Neural progenitor cell (in vitro differentiated cells): ENCODE data around the gene SERAC1.

Experiments
- EZH2 ChIP-seq: fragments of 200-600 bp; sonication (generic); IDR thresholded peaks from 2 replicates; pipeline ENCODE4 v1.6.1; 2017; ENCODE audit warnings: antibody characterized with exemption, mild to moderate bottlenecking, moderate library complexity
- TF ChIP-seq, protein P1 (sequence below): fragments of 200-600 bp; sonication (generic); IDR thresholded peaks from 2 replicates; pipeline ENCODE4 v1.5.1; 2017; ENCODE audit warnings: antibody characterized with exemption, mild to moderate bottlenecking

DNA sequence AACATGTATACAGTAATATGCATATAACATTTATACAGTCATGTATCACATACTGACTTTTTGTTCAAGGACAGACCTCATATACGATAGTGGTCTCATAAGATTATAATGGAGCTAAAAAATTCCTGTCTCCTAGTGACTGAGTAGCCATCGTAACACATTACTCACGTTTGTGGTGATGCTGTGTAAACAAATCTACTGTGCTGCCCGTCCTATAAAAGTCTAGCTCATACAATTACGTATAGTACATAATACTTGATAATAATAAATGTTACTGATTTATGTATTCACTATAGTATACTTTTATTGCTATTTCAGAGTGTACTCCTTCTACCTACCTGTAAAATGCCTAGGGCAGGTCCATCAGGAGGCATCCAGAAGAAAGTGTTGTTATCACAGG lies 17.4 kb downstream of the SERAC1 start:
- TF ChIP-seq, protein P1, sequence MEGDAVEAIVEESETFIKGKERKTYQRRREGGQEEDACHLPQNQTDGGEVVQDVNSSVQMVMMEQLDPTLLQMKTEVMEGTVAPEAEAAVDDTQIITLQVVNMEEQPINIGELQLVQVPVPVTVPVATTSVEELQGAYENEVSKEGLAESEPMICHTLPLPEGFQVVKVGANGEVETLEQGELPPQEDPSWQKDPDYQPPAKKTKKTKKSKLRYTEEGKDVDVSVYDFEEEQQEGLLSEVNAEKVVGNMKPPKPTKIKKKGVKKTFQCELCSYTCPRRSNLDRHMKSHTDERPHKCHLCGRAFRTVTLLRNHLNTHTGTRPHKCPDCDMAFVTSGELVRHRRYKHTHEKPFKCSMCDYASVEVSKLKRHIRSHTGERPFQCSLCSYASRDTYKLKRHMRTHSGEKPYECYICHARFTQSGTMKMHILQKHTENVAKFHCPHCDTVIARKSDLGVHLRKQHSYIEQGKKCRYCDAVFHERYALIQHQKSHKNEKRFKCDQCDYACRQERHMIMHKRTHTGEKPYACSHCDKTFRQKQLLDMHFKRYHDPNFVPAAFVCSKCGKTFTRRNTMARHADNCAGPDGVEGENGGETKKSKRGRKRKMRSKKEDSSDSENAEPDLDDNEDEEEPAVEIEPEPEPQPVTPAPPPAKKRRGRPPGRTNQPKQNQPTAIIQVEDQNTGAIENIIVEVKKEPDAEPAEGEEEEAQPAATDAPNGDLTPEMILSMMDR, result no peak
- no peak for TF ChIP-seq EZH2
